Central memory CD8-positive, alpha-beta T cell (primary cell): ENCODE measurements around the gene TMX2.
"Not testable (repeated sequence)": the region's sequence is repeated elsewhere in the genome, so short reads cannot be mapped to it uniquely, and the experiment has no call there.

ENCODE experiments used
- ATAC-seq: fragments of 150-1000 bp; cut with Tn5 transposase; replicated peaks from 2 replicates; pipeline ENCODE4 v1.10.0; 2022; ENCODE audit warnings: mild to moderate bottlenecking, moderate FRiP score, moderate number of reproducible peaks; ENCODE audit not compliant: poor library complexity, severe bottlenecking; ENCODE audit errors: extremely low read depth
- DNase-seq, 2 donors: peaks; one replicate each; pipeline ENCODE4 v3.0.0; 2021; ENCODE audit warnings: low spot score in 2 of 2
- H3K27ac Mint-ChIP-seq: one replicate; pipeline ENCODE4 v1.8.0; 2022; ENCODE audit warnings: low read depth, mild to moderate bottlenecking, moderate library complexity, mixed read lengths
- H3K27me3 Mint-ChIP-seq: one replicate; pipeline ENCODE4 v1.8.0; 2022; ENCODE audit warnings: mixed read lengths
- H3K36me3 Mint-ChIP-seq: one replicate; pipeline ENCODE4 v1.8.0; 2022; ENCODE audit warnings: mild to moderate bottlenecking, moderate library complexity, mixed read lengths; ENCODE audit not compliant: insufficient read depth
- H3K4me1 Mint-ChIP-seq: one replicate; pipeline ENCODE4 v1.8.0; 2022; ENCODE audit warnings: mixed read lengths
- H3K4me3 Mint-ChIP-seq: one replicate; pipeline ENCODE4 v1.8.0; 2022; ENCODE audit warnings: mild to moderate bottlenecking, moderate library complexity, mixed read lengths
- H3K9me3 Mint-ChIP-seq: one replicate; pipeline ENCODE4 v1.8.0; 2022; ENCODE audit warnings: mixed read lengths

TMX2 gene, protein sequence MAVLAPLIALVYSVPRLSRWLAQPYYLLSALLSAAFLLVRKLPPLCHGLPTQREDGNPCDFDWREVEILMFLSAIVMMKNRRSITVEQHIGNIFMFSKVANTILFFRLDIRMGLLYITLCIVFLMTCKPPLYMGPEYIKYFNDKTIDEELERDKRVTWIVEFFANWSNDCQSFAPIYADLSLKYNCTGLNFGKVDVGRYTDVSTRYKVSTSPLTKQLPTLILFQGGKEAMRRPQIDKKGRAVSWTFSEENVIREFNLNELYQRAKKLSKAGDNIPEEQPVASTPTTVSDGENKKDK

DNA sequence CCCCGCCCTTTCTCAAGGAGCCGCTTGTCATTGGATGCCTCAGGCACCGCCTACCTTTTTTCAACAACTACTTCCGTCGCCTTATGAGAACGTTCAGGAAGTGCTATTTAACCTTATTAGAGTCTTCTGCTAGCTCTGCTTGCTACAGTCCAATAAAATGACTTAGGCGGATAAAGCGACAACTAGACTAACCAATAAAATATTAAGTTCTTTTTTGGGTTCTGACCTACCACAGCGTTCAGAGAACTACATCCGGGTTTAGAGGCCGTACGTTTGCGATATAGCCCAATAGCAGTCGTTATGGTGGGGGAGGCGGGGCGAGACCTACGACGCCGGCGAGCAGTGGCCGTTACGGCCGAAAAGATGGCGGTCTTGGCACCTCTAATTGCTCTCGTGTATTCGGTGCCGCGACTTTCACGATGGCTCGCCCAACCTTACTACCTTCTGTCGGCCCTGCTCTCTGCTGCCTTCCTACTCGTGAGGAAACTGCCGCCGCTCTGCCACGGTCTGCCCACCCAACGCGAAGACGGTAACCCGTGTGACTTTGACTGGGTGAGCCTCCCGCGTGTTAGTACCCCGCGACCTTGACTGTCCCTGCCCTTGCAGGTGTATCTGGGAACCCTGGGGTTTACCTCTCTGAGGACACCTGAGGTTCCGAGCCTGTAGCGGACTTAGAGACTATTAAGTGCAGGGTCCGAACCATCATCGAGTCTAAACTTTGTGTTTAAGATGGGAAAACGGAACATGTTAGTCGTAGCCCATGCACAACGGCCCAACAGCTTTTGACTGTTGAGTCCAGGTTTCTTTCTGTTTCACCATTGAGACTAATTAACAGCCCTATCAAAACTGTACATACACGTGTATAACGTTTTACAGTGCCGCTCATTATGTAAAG, at the start of gene TMX2:
Gene TMX2 (plus strand): TSS at position 338 of the 895 bp plus-strand sequence. CDS start 26 bp downstream, at position 364.
- Mint-ChIP-seq H3K4me1 (peaks cover 43% of the 10 kb centered on the region), H3K27ac (peak within 1 kb of the TSS; percentile 94), H3K9me3 (no peaks in the 10 kb centered on the region), H3K36me3 (peaks cover 18% of the 10 kb centered on the region), H3K4me3 (peak within 1 kb of the TSS; percentile 93), H3K27me3 (no peaks in the 10 kb centered on the region)
- ATAC-seq (peak; percentile 96), DNase-seq (peak; percentile 71 to 86)

DNA sequence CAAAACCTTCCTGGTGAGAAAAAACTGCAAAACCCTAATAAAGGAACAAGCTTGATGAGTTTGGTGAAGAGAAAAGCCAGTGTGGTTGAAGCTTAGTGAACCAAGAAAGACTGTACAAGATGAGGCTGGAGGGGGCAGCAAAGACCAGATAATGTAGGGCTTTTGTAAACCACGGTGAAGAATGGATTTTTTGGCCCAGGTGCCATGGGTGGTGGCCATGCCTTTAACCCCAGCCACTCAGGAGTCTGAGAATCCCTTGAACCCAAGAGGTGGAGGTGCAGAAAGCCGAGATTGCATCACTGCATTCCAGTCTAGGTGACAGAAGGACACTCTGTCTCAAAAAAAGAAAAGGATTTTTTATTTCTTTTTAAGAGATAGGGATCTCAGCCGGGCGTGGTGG, 49.5 kb upstream of the TMX2 start:
- Mint-ChIP-seq H3K9me3 (no peaks in the 10 kb centered on the region), H3K4me1 (peaks cover 18% of the 10 kb centered on the region), H3K36me3 (peaks cover 46% of the 10 kb centered on the region), H3K27me3 (no peaks in the 10 kb centered on the region), H3K27ac (no peak overlapping the region), H3K4me3 (no peak overlapping the region)
- no peak for DNase-seq
- ATAC-seq: no peak

DNA sequence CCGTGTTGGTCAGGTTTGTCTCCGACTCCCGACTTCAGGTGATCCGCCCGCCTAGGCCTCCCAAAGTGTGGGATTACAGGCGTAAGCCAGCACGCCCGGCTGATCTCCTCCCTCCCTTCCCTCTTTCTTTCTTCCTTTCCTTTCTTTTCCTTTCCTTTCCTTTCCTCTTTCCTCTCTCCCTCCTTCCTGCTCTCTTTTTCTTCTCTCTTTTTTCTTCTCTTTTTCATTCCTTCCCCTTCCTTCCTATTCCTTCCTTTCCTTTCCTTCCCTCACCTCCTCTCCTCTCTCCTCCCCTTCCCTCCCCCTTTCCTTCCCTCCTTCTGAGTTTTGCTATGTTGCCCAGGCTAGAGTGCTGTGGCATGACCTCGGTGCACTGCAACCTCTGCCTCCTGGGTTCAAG, 48.4 kb upstream of the TMX2 start:
- Mint-ChIP-seq H3K36me3 (peaks cover 45% of the 10 kb centered on the region), H3K27ac (no peak overlapping the region), H3K4me1 (peaks cover 17% of the 10 kb centered on the region), H3K9me3 (no peaks in the 10 kb centered on the region), H3K4me3 (no peak overlapping the region), H3K27me3 (no peaks in the 10 kb centered on the region)
- DNase-seq (no peak), ATAC-seq (no peak)

DNA sequence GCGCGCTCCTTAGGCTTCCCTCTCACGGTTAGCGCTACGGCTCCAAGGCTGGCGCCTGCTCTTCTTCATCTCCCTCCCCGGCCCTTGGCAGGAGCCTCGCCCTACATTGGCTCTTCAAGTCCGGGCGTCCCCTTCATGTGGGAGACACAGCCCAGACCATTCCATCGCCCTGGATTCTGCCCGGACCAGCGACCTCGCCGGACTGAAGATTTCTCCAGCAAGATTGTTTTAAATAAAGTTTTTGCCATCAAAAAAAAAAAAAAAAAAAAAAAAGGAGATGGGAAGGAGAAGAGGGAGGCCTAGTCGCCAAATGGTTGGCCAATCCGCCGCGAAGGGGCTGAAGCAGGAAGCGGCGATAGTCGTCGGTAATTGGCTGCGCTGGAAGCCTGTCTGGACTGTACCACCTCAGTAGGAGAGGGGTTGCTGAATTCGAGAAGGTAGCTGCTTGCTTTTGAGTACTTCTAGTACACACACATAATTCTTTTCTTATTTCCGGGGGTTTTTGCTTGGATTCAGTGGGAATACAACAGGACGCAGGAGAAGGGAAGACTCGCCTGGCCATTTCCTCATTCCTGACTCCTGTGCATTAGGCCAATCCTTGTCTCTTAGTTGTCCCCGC, 45.2 kb upstream of the TMX2 start:
- peak overlapping the region; percentile 99 for H3K27ac Mint-ChIP-seq
- H3K9me3 Mint-ChIP-seq: no peaks in the 10 kb centered on the region
- H3K4me1 Mint-ChIP-seq: peaks cover 47% of the 10 kb centered on the region
- H3K4me3 Mint-ChIP-seq: peak overlapping the region; percentile 100
- DNase-seq (peak in 1 of 2 donors; percentile 64), ATAC-seq (peak; percentile 71)
- peaks cover 35% of the 10 kb centered on the region for H3K36me3 Mint-ChIP-seq
- H3K27me3 Mint-ChIP-seq: no peaks in the 10 kb centered on the region

DNA sequence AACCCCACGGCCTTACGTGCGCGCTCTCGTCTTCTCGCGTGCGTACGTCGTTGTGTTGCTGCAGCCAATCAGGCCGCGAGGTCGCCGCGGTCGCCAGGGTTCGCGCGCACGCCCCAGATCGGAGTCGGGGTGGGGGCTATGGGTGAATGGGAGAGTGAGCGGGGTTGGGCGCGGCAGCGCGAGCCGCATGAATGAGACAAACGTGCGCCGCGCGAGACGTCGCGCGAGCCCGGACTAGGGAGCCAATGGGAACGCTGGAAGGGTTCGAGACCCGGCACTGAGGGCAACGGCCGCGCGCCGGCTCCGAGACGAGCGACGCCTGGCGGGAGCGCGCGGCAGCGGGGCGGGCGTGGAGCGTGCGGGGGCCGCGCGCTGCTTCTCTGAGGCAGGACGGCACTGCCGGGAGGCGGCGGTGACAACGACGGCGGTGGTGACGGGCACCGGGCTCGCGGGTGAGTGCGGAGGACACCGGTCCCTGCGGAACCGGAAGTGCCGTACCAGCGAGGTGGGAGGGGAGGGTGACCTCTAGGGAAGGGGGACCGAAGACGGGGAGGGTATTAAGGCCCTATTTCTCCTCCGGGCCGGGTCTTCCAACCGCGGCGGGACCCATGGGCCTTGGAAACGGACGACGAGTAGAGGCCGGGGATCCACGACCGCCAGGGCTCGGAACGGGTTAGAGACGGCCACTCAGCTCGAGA, 44.5 kb upstream of the TMX2 start, which contains the start of gene ZDHHC5:
Gene ZDHHC5 (plus strand): TSS at position 379 of the 698 bp plus-strand sequence. CDS start 4,977 bp downstream, outside the sequence.
- Mint-ChIP-seq H3K36me3 (peaks cover 36% of the 10 kb centered on the region), H3K4me1 (peaks cover 52% of the 10 kb centered on the region), H3K9me3 (no peaks in the 10 kb centered on the region), H3K27ac (peak within 1 kb of the TSS; percentile 99), H3K4me3 (peak within 1 kb of the TSS; percentile 100), H3K27me3 (no peaks in the 10 kb centered on the region)
- DNase-seq (peak; percentile 97 to 100), ATAC-seq (peak; percentile 89)

DNA sequence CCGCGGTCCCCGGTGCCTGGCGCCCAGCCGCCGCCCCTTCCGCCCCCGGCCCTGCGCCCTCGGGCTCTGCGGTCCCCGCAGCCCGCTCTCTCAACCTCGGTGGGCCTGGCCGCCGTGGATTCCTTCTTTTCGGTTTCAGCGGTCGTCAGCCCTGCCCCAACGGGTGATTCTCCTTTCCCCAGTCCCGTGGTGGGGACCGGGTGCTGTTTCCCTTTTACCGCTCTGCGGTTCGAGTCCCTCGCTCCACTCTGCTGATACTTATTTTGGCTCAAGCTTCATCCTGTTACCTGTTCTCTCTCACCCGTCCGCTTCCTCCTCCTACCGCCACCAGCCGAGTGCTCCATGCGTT, 44.0 kb upstream of the TMX2 start:
- H3K4me3 Mint-ChIP-seq: peak overlapping the region; percentile 100
- peaks cover 58% of the 10 kb centered on the region for H3K4me1 Mint-ChIP-seq
- H3K36me3 Mint-ChIP-seq: peaks cover 41% of the 10 kb centered on the region
- peak overlapping the region; percentile 99 for H3K27ac Mint-ChIP-seq
- ATAC-seq (peak; percentile 0), DNase-seq (no peak)
- no peaks in the 10 kb centered on the region for H3K27me3 Mint-ChIP-seq
- no peaks in the 10 kb centered on the region for H3K9me3 Mint-ChIP-seq

DNA sequence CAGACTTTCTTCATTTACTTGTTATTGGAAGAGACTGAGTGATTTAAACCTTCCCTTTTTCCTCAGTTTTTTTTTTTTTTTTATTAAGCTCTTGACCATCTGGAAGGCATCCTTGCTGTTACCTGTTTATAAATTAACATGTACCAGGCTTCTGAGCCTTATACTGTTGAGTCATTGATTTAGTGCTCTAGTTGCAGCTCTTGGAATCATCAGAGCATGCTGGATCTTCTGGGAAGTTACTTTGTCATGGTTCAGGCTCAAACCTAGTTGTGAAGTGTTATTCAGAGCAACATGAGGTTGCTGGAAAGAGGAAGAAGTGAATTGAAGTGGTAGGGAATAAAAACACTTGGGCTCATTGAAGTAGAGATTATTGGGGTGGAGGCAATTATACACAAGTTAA, 38.1 kb upstream of the TMX2 start:
- Mint-ChIP-seq H3K4me3 (no peak overlapping the region), H3K9me3 (no peaks in the 10 kb centered on the region), H3K4me1 (peaks cover 71% of the 10 kb centered on the region), H3K27me3 (no peaks in the 10 kb centered on the region), H3K36me3 (peaks cover 53% of the 10 kb centered on the region), H3K27ac (peak overlapping the region; percentile 20)
- ATAC-seq: no peak
- no peak for DNase-seq

DNA sequence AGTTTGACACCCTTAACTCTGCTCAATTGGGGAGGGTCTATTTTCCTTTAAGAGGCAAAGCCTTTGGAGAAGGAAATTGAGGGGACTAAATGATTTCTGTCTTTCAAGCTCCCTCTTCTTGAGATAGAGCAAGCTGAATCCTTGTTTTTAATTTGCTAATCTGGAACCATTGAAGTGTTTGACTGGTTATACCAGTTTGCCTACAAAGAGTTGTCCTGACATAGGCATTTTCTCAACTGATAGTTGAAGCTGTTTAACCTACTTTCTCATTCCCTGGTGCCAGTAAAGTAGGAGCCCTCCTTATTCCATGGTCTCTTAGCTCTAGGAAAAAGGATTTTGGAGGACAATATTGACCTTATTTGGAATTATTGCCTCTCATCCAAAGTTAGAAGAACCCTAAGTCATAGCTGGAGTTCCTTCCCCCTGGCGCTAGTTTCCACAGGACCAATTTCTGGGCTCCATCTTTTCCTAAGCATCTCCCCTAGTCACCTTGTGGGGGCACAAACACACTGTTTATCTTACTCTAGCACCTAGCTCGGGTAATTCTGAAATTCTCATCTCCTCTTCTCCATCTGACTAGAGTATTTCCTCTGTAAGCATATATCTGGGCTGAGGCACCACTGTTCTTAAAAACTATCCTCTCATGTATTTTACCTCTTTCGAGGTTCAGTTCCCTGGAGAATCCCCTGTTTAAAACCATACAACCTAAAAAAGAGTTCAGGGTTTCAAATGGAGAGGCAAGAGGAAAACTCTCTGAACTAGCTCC, 37.0 kb upstream of the TMX2 start:
- Mint-ChIP-seq H3K9me3 (no peaks in the 10 kb centered on the region), H3K4me3 (no peak overlapping the region), H3K4me1 (peaks cover 65% of the 10 kb centered on the region), H3K36me3 (peaks cover 53% of the 10 kb centered on the region), H3K27ac (peak overlapping the region; percentile 51), H3K27me3 (no peaks in the 10 kb centered on the region)
- ATAC-seq: no peak
- no peak for DNase-seq

DNA sequence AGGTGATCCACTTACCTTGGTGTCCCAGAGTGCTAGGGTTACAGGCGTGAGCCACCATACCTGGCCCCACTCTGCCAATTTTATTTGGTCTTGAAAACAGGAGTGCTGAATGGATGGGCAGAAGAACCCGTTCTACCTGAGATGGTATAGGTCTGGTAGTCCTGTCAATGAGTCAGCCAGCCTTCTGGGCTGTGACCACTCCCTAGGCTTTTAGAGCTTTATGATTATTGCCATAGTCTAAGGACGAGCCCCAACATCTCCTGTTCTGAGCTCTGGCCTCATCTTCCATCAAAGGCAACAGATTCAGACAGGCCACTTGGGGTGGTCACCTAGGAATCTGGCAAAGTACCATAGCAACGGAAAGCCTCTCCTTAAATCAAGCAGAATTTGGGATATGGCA, 33.0 kb upstream of the TMX2 start:
- Mint-ChIP-seq H3K27ac (no peak overlapping the region), H3K4me1 (peaks cover 56% of the 10 kb centered on the region), H3K27me3 (no peaks in the 10 kb centered on the region), H3K4me3 (no peak overlapping the region), H3K36me3 (peaks cover 61% of the 10 kb centered on the region), H3K9me3 (no peaks in the 10 kb centered on the region)
- DNase-seq: no peak
- no peak for ATAC-seq

DNA sequence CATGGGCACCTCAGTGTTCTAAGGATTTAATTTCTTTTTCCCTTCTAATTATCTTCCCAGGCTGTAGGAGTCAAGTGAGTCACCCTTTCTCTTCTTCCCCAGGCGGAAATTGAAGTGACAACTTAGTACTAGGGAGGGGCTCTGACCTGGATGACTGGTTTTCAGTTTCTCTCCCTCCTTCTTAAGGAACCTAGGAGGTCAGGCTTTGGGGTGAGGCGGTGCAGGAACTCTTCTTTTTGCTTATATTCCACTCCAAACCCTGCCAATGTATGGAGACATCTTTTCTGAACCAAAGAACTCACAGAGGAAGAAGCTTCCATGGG, 31.9 kb upstream of the TMX2 start:
- ATAC-seq (no peak), DNase-seq (no peak)
- Mint-ChIP-seq H3K4me3 (no peak overlapping the region), H3K4me1 (peaks cover 46% of the 10 kb centered on the region), H3K36me3 (peaks cover 68% of the 10 kb centered on the region), H3K27me3 (no peaks in the 10 kb centered on the region), H3K27ac (peak overlapping the region; percentile 61), H3K9me3 (no peaks in the 10 kb centered on the region)

DNA sequence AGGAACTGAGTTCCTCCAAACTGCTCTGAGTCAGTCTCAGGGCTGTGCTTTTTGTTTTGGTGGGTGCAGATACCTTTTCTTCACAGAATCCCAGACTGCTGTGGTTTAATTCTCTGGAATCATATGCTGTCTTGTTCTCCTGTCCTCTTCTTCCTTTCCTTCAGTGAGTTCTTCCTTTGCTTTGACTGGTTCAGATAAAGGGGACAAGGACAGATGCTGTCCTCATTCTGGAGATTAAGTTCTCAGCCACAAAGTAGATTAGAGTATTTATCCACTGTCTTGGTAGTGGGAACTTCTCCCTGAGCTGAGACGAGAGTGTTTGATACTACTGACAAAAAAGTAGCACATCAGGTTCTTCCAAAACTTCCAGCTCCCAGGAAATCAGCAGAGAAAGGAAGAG, 31.2 kb upstream of the TMX2 start:
- Mint-ChIP-seq H3K4me1 (peaks cover 39% of the 10 kb centered on the region), H3K27ac (peak overlapping the region; percentile 61), H3K4me3 (no peak overlapping the region), H3K9me3 (no peaks in the 10 kb centered on the region), H3K27me3 (no peaks in the 10 kb centered on the region), H3K36me3 (peaks cover 66% of the 10 kb centered on the region)
- ATAC-seq (no peak), DNase-seq (no peak)

DNA sequence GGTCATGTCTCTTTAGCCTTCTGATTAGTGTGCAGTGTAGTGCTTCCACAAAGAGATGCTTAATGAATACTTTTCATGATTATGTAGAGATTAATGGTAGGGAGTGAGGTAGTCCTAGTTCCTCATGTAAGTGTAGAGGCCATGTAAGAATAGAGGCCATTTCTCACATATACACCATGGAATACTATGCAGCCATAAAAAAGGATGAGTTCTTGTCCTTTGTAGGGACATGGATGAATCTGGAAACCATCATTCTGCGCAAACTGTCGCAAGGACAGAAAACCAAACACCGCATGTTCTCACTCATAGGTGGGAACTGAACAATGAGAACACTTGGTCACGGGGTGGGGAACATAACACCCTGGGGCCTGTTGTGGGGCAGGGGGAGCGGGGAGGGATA, 21.9 kb upstream of the TMX2 start:
- H3K27ac Mint-ChIP-seq, ATAC-seq, H3K27me3 Mint-ChIP-seq, H3K4me1 Mint-ChIP-seq, H3K4me3 Mint-ChIP-seq, DNase-seq, H3K9me3 Mint-ChIP-seq: not testable (repeated sequence)
- peaks cover 73% of the 10 kb centered on the region for H3K36me3 Mint-ChIP-seq
